GM08714 (cell line): ENCODE measurements around the gene ARPC2.
"Not testable (repeated sequence)": the region's sequence is repeated elsewhere in the genome, so short reads cannot be mapped to it uniquely, and the experiment has no call there.

Experiments
- H3K4me3 ChIP-seq: fragments of 200-500 bp; sonication (Bioruptor generic); 2 replicates; pipeline ENCODE4 v1.5.1; 2014; ENCODE audit warnings: mild to moderate bottlenecking, low read length, inconsistent platforms
- ZNF274 ChIP-seq: IDR thresholded peaks from 2 replicates; pipeline ENCODE4 v1.6.1; 2012; ENCODE audit warnings: mild to moderate bottlenecking, low read depth, low read length

Gene ARPC2

GRCh38 chr2:218266316-218266979 lies 49.5 kb downstream of the ARPC2 start:
- no peak for TF ChIP-seq ZNF274
- H3K4me3 ChIP-seq = no peak overlapping the region

- TF ChIP-seq ZNF274 = no peak
- no peak overlapping the region for H3K4me3 ChIP-seq
These were observed 50.3 kb downstream of the ARPC2 start for GRCh38 chr2:218267259-218267658.

GRCh38 chr2:218269900-218270720 lies 53.1 kb downstream of the ARPC2 start, which contains the start of the genes AAMP and PNKD:
TSS of gene AAMP (minus strand) at chr2:218270137. CDS start at chr2:218270086, 51 bp downstream.
TSS of gene PNKD (plus strand) at chr2:218270519. CDS start at chr2:218270536, 17 bp downstream.
- TF ChIP-seq ZNF274 = no peak

GRCh38 chr2:218270721-218271486 lies 53.9 kb downstream of the ARPC2 start:
- H3K4me3 ChIP-seq = peak overlapping the region; percentile 79
- TF ChIP-seq ZNF274 = no peak

More at GRCh38 chr2:218269900-218270720, 53.1 kb downstream of the ARPC2 start, which contains the start of the genes AAMP and PNKD:
- peak within 1 kb of the TSS; percentile 87 for H3K4me3 ChIP-seq

- peak overlapping the region; percentile 79; the same call in 1 of the 2 replicates for H3K4me3 ChIP-seq
- TF ChIP-seq ZNF274 = no peak
These were observed 54.5 kb downstream of the ARPC2 start for GRCh38 chr2:218271487-218271797.

GRCh38 chr2:218271865-218272530 lies 55.0 kb downstream of the ARPC2 start:
- H3K4me3 ChIP-seq = no peak overlapping the region
- no peak for TF ChIP-seq ZNF274

GRCh38 chr2:218272531-218273212 lies 55.7 kb downstream of the ARPC2 start:
- H3K4me3 ChIP-seq = no peak overlapping the region
- no peak for TF ChIP-seq ZNF274

- H3K4me3 ChIP-seq = not testable (repeated sequence)
These were observed 56.4 kb downstream of the ARPC2 start for GRCh38 chr2:218273214-218273907.

- no peak for TF ChIP-seq ZNF274
- H3K4me3 ChIP-seq = no peak overlapping the region
These were observed 56.9 kb downstream of the ARPC2 start for GRCh38 chr2:218273908-218274249.

- TF ChIP-seq ZNF274 = no peak
- no peak overlapping the region for H3K4me3 ChIP-seq
These were observed 57.6 kb downstream of the ARPC2 start for GRCh38 chr2:218274586-218274985.

GRCh38 chr2:218275371-218276072 lies 58.5 kb downstream of the ARPC2 start:
- no peak for TF ChIP-seq ZNF274
- no peak overlapping the region for H3K4me3 ChIP-seq

GRCh38 chr2:218276986-218277755 lies 60.2 kb downstream of the ARPC2 start:
- TF ChIP-seq ZNF274 = no peak
- no peak overlapping the region for H3K4me3 ChIP-seq
